Ascending aorta (tissue), 2 donors: Measurements from ENCODE around the gene ALDH16A1. TPM values are rescaled to one million over a fixed set of nuclear protein-coding genes. Genes with fewer than 3 reads are reported as not detected.

Experiments used
- DNase-seq, 2 donors: peaks; one replicate each; pipeline ENCODE4 v3.0.0-alpha.2; 2019; ENCODE audit warnings: low spot score in 2 of 2
- H3K27ac ChIP-seq, 2 donors: fragments of 200-600 bp; sonication (generic); one replicate each; pipeline ENCODE4 v1.5.1; 2016 to 2017; ENCODE audit warnings: mild to moderate bottlenecking in 1 of 2
- H3K27me3 ChIP-seq: fragments of 200-600 bp; sonication (generic); one replicate; pipeline ENCODE4 v1.5.1; 2017
- H3K36me3 ChIP-seq, 2 donors: fragments of 200-600 bp; sonication (generic); one replicate each; pipeline ENCODE4 v1.5.1; 2016
- H3K4me1 ChIP-seq, 2 donors: fragments of 200-600 bp; sonication (generic); one replicate each; pipeline ENCODE4 v1.5.1; 2016 to 2017; ENCODE audit warnings: mild to moderate bottlenecking in 1 of 2
- H3K4me3 ChIP-seq, 2 donors: fragments of 200-600 bp; sonication (generic); one replicate each; pipeline ENCODE4 v1.5.1; 2016 to 2017; ENCODE audit warnings: mild to moderate bottlenecking in 1 of 2
- H3K9me3 ChIP-seq, 2 donors: fragments of 200-600 bp; sonication (generic); one replicate each; pipeline ENCODE4 v1.5.1; 2016
- intact Hi-C: fragments of 100-400 bp; cut with DNase I; formaldehyde crosslinking; loops from one replicate; pipeline ENCODE4 v1.15.1; 2023
- total RNA-seq: library from RNA; depleted of rRNA; stranded (reverse); fragments of >200 nt; gene quantifications from one replicate; pipeline ENCODE4 v1.1.0, GENCODE V29; 2016
- TF ChIP-seq, protein P1 (sequence below), 3 experiments: fragments of 200-600 bp in 2 of 3; fragments of 450-650 bp in 1 of 3; sonication (generic) in 2 of 3; IDR thresholded peaks; one replicate each; pipeline ENCODE4 v1.5.1; 2016 to 2019; ENCODE audit warnings: antibody characterized with exemption in 3 of 3, mild to moderate bottlenecking in 1 of 3, moderate library complexity in 1 of 3

Gene ALDH16A1
- total RNA-seq, 1 donor from 2014 or later: 27.9 TPM

DNA sequence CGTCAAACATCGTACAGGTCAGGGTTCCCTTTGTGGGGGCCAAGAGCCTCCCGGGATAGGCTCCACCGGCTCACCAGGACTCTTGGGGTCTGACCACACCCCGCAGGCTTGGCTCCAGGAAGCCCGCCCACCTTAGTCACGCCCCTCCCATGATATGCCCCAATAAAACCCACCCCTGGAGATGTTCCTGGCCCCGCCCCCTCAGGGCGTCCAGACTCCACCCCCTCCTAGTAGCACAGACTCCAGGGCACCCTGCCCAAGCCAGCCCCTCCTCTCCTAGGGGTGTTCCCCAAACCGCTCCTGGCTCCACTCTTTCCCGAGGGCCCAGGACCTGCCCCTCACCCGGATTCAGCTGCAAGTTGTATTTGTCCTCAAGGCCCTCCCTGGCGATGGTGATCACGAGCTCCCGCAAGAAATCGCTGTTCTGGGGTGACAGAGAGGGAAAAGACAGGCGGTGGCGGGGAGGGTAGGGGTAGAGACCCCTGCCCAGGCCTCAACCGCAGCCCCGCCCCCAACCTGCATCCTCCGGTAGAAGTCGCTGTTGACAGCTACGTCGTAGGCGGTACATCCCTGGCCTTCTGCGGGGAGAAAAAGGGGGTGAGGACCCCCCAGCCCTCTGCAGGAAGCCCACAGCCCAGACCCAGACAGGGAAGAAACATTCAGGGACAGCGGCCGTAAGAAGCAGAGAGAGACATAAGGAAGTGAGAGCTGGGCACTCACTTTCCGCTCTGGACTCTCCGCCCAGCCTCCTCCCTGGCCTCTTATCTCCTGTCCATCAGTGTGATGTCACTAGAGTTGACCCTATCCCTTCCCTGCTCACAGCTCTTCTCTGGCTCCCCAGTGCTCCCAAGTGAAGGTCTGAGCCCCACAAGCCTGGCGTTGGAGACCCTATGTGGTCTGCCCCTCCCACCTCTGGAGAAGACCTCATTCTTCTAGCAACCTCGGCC, 5.3 kb upstream of the ALDH16A1 start:
- Histone ChIP-seq H3K27ac (no peak overlapping the region), H3K9me3 (no peaks in the 10 kb centered on the region), H3K36me3 (peaks cover 8 to 16% of the 10 kb centered on the region in 2 donors), H3K4me3 (no peak overlapping the region), H3K27me3 (no peaks in the 10 kb centered on the region), H3K4me1 (peaks cover 0 to 8% of the 10 kb centered on the region in 2 donors)
- intact Hi-C loops: no loop called here
- TF ChIP-seq, protein P1, sequence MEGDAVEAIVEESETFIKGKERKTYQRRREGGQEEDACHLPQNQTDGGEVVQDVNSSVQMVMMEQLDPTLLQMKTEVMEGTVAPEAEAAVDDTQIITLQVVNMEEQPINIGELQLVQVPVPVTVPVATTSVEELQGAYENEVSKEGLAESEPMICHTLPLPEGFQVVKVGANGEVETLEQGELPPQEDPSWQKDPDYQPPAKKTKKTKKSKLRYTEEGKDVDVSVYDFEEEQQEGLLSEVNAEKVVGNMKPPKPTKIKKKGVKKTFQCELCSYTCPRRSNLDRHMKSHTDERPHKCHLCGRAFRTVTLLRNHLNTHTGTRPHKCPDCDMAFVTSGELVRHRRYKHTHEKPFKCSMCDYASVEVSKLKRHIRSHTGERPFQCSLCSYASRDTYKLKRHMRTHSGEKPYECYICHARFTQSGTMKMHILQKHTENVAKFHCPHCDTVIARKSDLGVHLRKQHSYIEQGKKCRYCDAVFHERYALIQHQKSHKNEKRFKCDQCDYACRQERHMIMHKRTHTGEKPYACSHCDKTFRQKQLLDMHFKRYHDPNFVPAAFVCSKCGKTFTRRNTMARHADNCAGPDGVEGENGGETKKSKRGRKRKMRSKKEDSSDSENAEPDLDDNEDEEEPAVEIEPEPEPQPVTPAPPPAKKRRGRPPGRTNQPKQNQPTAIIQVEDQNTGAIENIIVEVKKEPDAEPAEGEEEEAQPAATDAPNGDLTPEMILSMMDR (IDR thresholded peaks at IDR 0.05): no peak
- DNase-seq: no peak

DNA sequence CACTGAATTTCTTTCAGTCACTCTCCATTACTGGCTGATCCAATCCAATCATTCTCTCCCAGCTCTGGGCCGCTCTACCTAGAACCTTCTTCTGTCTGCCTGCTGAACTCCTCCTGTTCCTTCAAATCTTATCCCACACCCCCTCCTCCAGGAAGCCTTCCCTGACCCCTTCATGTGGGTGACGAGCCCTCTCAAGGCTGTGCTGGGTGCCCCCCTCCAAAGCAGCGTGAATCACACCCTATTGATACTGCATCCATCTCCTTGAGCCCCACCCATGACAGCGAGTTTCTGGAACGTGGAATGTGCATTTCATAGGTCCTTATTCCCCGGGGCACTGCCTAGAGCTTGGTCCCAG, 4.6 kb upstream of the ALDH16A1 start:
- no peaks in the 10 kb centered on the region for H3K9me3 ChIP-seq
- H3K4me1 ChIP-seq: peaks cover 0 to 8% of the 10 kb centered on the region in 2 donors
- peaks cover 8 to 16% of the 10 kb centered on the region in 2 donors for H3K36me3 ChIP-seq
- TF ChIP-seq, protein P1 (IDR thresholded peaks at IDR 0.05): no peak
- no peak overlapping the region for H3K27ac ChIP-seq
- intact Hi-C loops: no loop called here
- H3K27me3 ChIP-seq: no peaks in the 10 kb centered on the region
- DNase-seq: no peak
- no peak overlapping the region for H3K4me3 ChIP-seq

DNA sequence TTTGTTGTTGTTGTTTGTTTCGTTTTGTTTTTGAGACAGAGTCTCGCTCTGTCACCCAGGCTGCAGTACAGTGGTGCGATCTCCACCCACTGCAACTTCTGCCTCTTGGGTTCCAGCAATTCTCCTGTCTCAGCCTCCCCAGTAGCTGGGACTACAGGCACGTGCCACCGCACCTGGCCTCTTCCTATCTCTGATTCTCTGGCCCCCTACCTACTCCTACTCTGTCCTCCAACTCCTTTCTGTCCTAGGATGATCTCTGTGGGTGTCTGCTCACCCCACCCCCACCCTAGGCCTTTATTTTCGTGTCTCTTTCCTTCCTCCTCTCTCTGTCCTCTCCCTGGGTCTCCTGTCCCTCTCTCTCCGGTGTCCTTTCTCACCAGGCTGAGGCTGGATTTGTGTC, 2.6 kb upstream of the ALDH16A1 start:
- intact Hi-C loops: loop anchor here (5.0 kb wide), 1 partner anchor 227 kb away; the partner anchor contains the start of gene PRMT1
- H3K27me3 ChIP-seq: no peaks in the 10 kb centered on the region
- TF ChIP-seq, protein P1 (IDR thresholded peaks at IDR 0.05): no peak
- no peak overlapping the region for H3K27ac ChIP-seq
- peak overlapping the region in 1 of 2 donors; percentile 81 for H3K4me3 ChIP-seq
- H3K36me3 ChIP-seq: peaks cover 8 to 16% of the 10 kb centered on the region in 2 donors
- H3K9me3 ChIP-seq: no peaks in the 10 kb centered on the region
- H3K4me1 ChIP-seq: peaks cover 0 to 10% of the 10 kb centered on the region in 2 donors
- DNase-seq: no peak

DNA sequence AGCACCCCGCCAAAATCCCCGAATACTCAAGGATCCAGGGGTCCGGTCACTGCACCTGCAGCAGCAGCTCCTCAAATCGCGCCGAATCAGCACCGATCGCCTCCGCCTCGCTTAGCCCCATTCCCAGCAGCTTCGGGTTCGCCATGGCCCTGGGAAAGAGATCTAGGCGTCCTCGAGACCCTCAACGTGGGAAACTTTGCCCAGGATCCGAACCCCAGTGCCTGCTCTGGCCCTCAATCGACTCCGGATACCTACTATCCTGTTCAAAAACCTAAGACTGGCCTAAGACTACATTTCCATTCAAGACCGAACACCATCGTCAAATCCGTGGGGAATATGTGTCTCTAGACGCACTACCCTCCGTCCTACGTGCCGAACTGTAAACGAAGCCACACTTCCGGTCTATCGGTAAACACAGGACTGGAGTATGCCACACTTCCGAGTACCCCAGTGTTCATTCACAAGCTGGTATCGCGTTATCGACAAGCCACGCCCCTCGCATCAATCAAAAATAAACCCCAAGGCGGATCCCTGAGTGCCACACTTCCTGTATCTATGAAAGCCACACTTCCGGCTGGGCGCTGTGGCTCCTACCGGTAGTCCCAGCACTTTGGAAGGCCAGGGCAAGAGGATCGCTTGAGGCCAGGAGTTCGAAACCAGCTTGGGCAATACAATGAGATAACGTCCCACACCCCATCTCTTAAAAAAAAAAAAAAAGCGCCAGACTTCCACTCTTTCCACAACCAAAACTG, 1.4 kb upstream of the ALDH16A1 start, which contains the start of gene PIH1D1:
PIH1D1 (minus strand) TSS at position 385 of the 752 bp plus-strand sequence; CDS start at position 145, 240 bp downstream.
- Histone ChIP-seq H3K36me3 (peaks cover 8 to 16% of the 10 kb centered on the region in 2 donors), H3K4me1 (peaks cover 0 to 10% of the 10 kb centered on the region in 2 donors), H3K4me3 (peak within 1 kb of the TSS; percentile 73 to 81), H3K27ac (peak within 1 kb of the TSS; percentile 88 to 95), H3K9me3 (no peaks in the 10 kb centered on the region), H3K27me3 (no peaks in the 10 kb centered on the region)
- intact Hi-C loops: loop anchor here (2.0 to 5.0 kb wide), 2 partner anchors 45 to 226 kb away; partner anchors contain the start of genes PRMT1 and RPS11
- TF ChIP-seq, protein P1 (IDR thresholded peaks at IDR 0.05): no peak
- peak; percentile 94 to 99 for DNase-seq

DNA sequence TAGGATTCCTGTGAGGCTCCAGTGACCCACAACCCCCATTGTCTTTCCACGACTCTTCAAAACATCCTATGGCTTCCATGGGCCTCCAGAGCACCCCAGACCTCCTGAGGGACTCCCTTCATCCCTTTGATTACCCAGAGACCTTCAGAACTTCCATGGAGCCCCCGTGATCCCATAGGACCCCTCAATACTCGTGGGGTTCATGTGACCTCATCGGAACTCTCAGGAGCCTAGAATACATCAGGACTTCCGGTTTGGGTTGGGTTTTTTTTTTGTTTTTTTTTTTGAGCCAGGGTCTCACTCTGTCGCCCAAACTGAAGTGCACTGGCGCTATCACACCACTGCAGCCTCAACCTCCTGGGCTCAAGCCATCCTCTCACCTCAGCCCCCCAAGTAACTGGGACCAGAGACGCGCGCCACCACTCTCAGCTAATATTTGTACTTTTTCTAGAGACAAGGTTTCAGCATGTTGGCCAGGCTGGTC, 774 bp downstream of the ALDH16A1 start:
- intact Hi-C loops: loop anchor here (1.0 to 5.0 kb wide), 4 partner anchors 21 to 224 kb away; partner anchors contain the start of genes FLT3LG, PRMT1, RPL13A and RPS11
- Histone ChIP-seq H3K27ac (peak overlapping the region; percentile 88 to 95), H3K4me1 (peaks cover 0 to 10% of the 10 kb centered on the region in 2 donors), H3K27me3 (no peaks in the 10 kb centered on the region), H3K9me3 (no peaks in the 10 kb centered on the region), H3K36me3 (peaks cover 6 to 7% of the 10 kb centered on the region in 2 donors), H3K4me3 (peak overlapping the region; percentile 43 to 81)
- TF ChIP-seq, protein P1 (IDR thresholded peaks at IDR 0.05): no peak
- no peak for DNase-seq
